ENCODE results near the gene F10.

F10 gene

DNA sequence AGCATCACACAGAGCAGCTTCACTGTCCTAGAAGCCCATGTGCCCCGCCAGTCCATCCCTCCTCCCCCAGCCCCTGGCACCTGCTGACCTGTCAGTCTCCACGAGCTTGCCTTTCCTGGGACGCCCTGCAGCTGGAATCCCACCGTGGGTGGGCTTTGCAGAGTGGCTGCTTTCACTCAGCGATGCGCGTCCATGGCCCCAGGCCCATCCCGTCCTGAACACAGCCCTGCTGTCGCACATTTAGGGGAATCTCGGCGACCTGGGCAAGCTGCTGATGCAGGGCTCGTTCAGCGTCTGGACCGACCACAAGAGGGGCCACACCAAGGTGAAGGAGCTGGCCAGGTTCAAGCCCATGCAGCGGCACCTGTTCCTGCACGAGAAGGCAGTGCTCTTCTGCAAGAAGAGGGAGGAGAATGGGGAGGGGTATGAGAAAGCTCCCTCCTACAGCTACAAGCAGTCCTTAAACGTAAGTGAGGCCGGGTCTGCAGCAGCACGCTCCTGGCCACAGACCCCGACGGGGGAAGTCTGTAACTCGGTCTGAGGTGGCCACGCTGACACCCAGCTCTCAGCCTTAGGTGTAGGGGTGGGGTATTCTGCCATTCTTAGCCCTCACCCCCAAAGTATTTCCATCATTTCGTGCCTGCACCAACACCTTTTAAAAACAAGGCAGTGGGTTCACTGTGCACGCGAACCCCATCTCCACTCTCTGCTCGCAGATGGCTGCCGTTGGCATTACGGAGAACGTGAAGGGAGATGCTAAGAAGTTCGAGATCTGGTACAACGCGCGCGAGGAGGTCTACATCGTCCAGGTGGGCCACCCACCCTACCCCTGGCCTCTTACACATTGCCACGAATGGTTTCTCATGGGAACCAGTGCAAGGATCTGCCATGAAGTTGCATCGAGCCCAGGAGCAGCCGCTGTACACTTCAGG lies 35.3 kb upstream of the F10 start:
- no peak for DNase-seq (ENCODE audit: low read depth in 2 of 2)

- no peak for DNase-seq (ENCODE audit: low read depth in 2 of 2)
These were observed 34.5 kb upstream of the F10 start for GRCh38 chr13:113087923-113088690.

DNA sequence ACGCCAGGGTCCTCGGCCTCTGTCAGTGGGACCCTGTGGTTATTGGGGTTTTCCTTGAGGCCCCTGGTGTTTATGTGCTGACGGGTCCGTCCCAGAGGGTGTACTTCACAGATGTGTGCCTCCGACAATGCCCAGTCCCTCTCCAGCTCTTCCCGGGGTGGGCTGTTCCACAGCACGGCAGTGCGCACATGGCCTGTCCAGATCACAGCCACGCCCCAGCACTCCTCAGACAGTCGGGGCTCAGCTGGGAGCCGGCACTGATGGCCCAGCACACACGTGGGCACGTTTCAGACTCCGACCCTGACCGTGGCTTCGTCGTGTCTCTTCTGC lies 33.9 kb upstream of the F10 start:
- DNase-seq (ENCODE audit: low read depth in 2 of 2), result no peak

DNA sequence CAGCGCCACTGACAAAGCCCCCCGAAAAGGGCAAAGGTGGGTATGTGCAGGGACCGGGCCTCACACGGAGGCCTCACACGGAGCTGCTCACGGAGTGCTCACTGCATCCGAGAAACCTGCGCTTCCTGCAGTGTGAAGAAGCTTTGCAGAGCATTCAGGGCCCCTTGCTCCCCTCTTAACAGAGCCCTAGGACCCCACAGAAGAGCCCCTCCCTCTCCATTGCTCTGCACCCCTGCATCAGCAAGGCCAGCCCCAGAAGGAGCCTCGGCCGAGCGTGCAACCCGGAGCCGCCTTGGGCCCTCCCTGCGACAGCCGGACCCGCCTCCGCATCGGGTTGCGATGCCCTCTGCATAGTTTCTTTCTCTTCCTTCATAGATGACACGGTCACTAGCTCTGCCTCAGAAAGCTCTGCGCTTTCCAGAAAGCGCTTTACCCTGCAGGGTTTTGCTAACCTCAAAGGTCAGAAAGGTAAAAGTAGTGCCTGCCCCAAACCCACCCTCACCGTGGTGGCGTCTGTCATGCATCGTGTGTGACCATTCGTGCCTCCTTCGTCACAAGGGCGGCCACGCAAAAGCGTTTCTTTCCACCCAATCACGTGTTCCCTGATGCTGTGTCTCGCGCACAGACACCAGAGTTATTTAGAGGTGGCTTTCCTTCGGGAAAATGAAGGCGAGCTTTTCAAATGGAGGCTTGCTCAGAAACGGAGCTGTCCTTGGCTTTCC lies 32.7 kb upstream of the F10 start:
- DNase-seq (ENCODE audit: low read depth in 2 of 2), result no peak

DNA sequence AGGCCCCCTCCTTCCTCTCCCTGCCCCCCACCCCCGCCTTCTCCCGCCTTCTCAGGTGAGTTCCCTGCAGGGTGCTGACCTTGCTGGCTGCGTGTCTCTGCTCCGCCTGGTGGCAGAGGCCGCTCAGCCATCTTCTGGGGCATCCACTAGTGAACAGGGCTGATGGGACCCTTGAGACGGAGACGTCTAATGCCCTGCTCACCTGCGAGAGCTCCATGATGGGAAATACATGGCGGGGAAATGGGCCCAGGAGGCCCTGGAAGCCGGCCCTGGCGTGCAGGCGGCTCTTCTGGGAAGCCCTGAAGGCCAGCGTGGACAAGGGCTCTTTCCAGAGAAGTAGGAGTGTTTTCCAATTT lies 32.2 kb upstream of the F10 start:
- no peak for DNase-seq (ENCODE audit: low read depth in 2 of 2)

DNA sequence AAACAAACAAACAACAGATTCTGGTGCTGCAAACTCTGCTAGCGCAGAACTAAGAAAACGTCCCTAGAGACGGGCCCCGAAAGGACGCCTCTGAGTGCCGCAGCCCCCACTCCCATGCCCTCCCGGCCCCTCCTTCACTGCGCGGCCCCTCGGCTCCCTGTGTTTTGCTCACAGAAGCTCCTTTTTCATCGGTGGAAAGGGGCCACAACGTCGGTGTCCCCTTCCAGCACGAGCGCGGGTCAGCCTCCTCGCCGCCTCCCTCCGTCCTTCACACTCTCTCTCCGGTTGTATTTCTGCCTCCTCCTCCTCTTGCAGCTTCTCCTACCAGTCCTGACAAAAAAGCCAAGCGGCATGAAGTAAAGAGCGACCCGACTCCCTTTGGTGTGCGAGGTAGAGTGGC lies 31.8 kb upstream of the F10 start:
- DNase-seq (ENCODE audit: low read depth in 2 of 2), result no peak

DNA sequence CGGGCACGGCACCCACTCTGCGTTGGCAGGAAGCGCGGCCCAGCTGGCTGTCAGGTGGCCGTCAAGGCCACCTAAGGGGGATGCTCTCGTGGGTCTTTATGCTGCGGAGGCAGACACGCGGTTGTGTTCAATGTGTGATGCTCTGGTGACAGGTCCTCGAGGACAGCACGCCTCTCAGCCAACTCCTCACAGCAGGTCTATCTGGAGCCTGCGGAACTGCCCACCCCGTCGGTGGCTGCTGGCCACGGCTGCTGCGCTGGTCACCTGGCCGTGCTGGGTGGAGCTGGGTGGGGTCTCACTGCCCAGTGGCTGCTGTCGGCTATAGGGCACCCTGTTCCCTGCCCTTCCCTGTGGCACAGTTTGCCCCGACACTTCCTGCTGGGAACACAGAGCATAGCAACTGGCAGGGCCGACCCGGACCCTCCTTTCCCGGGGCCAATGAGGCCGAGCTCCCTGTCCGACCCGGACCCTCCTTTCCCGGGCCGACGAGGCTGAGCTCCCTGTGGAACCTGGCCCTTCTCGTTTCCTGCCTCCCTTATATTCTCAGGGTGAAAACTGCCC lies 31.3 kb upstream of the F10 start:
- no peak for DNase-seq (ENCODE audit: low read depth in 2 of 2)

GRCh38 chr13:113091891-113092775 lies 30.5 kb upstream of the F10 start:
- no peak for DNase-seq (ENCODE audit: low read depth in 2 of 2)

DNA sequence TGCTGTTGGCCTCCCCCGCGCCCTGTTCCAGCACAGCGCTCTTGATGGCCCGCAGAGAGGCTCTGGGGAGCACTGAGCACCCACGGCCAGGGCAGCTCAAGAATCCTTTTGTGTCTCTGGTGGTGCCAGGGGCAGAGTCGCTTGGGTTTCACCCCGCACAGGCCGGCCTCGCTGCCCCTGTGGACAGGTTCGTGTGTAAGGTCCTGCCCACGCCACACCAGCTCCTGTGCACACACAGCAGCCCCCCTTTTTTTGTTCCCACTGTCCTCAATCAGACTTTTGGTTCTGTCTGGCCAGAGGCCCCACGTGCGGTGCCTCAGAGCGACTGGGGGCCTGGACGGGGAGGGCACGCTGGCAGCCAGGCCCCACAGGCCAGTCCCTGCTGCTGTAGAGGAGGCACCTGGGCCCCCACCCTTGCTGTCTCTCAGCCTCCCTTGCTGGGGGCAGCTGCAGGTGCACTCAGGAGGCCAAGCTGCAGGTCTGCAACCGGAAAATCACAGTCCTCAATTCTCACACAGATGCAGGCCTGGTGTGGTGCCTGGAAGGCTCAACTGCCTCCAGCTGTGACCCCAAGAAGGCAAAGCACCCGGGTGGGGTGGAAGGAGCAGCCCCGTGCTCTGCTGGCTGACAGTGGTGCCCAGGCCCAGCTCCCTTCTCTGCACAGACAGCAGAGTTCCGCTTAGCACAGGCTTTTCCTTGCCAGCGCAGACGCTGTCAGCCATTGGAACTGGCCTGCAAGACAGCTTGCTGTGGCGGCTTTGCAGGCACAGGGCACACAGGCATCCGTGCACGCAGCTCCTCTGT lies 29.6 kb upstream of the F10 start:
- DNase-seq (ENCODE audit: low read depth in 2 of 2), result no peak

GRCh38 chr13:113093580-113094409 lies 28.8 kb upstream of the F10 start:
- DNase-seq (ENCODE audit: low read depth in 2 of 2), result no peak

GRCh38 chr13:113094410-113094800 lies 28.2 kb upstream of the F10 start:
- DNase-seq (ENCODE audit: low read depth in 2 of 2), result no peak

GRCh38 chr13:113095146-113096051 lies 27.2 kb upstream of the F10 start:
- no peak for DNase-seq (ENCODE audit: low read depth in 2 of 2)

DNA sequence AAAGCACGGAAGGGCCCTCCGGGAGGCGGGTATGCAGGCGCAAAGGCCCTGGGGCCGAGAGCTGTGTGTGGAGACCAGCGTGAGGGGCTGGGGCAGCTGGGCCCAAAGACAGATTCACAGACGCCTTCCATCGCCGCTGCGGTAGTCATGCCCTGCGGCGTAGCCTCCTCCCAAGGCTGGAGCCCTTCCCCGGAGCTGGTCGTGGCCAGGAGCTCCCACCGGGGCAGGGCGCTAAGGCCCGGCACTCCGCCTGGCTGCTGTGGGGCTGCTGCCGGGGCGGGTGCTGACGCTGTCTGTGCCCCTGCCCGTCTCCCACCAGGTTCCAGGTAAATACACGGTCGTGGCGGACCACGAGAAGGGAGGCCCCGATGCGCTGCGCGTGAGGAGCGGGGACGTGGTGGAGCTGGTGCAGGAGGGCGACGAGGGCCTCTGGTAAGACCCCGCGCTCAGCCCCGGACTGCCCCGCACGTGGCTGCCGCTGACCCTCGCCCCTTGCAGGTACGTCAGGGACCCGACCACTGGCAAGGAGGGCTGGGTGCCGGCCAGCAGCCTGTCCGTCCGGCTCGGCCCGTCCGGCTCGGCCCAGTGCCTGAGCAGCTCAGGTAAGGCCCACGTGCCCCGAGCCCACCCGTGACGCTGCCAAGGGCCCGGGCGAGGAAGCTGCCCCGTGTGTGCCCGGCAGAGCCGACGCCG lies 26.4 kb upstream of the F10 start:
- DNase-seq (ENCODE audit: low read depth in 2 of 2), result no peak

DNA sequence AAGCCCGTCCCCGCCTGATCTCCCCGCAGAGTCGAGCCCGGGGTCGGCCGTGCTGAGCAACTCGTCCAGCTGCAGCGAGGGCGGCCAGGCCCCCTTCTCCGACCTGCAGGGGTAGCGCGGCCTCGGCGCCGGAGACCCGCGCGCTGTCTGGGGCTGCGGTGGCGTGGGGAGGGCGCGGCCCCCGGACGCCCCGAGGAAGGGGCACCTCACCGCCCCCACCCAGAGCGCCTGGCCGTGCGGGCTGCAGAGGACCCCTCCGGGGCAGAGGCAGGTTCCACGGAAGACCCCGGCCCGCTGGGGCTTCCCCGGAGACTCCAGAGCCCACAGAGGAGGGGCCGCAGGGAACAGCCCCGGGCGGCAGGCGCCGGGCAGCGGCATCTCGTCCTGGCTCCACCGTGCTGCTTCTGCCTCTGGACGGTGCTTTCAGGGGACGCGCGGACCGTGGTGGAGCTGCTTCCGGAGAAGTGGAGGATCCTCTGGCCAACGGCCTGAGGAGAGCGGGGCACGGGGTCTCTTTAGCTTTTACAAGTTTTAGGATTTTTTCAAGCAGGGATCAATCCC lies 25.8 kb upstream of the F10 start:
- DNase-seq (ENCODE audit: low read depth in 2 of 2), result no peak

DNA sequence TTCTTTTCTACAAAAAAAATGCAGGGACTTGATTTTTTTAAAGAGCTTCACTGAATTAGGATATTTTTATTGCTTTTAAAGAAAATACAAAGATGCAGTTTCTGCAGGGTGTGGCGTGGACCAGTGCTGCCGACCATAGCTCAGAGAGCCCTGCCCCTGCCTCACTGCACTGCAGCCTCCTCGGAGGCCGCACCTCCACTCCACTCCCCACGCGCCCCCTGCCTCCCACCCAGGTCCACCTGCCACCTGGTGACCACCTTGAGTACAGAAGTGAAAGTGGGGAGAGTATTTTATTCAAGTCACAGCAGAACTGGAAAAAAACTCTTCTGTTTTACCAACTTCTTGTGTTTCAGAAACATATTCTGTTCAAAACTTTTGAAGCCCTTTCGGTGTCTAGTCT lies 24.9 kb upstream of the F10 start:
- DNase-seq (ENCODE audit: low read depth in 2 of 2), result no peak

DNA sequence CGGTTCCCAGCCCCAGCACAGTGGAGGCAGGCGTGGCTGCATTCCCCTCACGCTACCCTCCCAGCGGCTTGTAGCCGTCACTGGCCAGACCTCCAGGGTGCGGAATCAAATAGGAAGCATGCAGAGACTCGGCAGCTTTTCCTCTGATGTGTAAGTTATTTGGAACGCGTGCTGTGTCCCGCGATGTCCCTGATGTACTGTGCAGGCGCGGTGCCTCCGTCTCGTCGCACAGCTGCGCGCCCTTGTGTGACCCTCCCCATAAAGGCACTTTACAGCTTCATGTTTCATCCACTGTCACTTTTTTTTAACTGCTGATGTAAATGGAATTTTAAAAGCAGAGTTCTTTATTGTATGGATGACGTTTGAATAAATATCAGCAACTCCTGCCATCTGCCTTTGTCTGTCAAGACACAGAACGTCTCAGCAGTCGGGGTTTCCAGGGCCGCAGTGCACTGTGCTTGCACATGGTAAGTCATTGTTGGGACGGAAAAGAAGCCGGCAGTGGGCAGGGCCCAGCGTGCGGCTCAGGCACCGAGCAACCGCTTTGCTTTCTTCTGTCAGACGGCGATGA lies 24.4 kb upstream of the F10 start:
- DNase-seq (ENCODE audit: low read depth in 2 of 2), result no peak

DNA sequence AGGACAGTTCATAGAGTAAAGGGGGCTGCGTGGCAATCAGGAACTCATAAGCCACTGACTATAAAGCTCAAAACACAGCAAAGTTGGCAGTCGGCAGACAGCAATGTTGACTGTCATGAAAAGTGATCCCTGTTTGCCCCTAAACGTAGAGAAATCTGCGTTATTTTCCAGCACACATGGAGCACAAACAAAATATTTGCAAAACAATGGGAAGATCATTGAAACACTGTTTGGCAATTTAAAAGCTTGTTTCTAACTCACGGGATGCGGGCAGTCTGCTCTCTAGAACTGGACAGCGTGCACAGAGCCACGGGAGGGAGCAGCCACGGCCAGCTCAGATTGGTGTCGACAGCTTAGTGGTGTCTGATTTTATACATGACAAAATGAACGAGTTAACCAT lies 23.5 kb upstream of the F10 start:
- DNase-seq (ENCODE audit: low read depth in 2 of 2), result no peak
